H1 (cell line): Measurements from ENCODE around the gene SLC27A6. TPM values are rescaled to one million over a fixed set of nuclear protein-coding genes. Genes with fewer than 3 reads are reported as not detected.

Source experiments
- CTCF ChIA-PET: fragments of 300-600 bp; sonication (Branson Sonifier 250); formaldehyde crosslinking; loops from one replicate; lab custom pipeline; 2021; ENCODE audit not compliant: partially characterized antibody; lab: Charles Lee
- POLR2A ChIA-PET: fragments of 300-600 bp; sonication (Branson Sonifier 250); formaldehyde crosslinking; loops from one replicate; lab custom pipeline; 2021; ENCODE audit warnings: inconsistent platforms; ENCODE audit not compliant: partially characterized antibody; lab: Charles Lee
- DNase-seq, 2 experiments: peaks; one replicate each; pipeline versions ENCODE4 v3.0.0 to v3.0.0-alpha.2; 2010 to 2022; ENCODE audit warnings: low spot score in 2 of 2, low read depth in 1 of 2, mixed read lengths in 1 of 2
- FAIRE-seq: peaks from 2 replicates; lab custom pipeline; 2011; peaks lifted over from hg19 to GRCh38; lab: Jason Lieb, UNC
- H2AFZ ChIP-seq: 2 replicates; pipeline ENCODE4 v1.8.1; 2012; ENCODE audit warnings: low read length, inconsistent platforms
- H2AK5ac ChIP-seq: 2 replicates; pipeline ENCODE4 v1.6.1; 2013; ENCODE audit warnings: low read depth, low read length
- H2BK120ac ChIP-seq: replicated peaks from 2 replicates; pipeline ENCODE3; 2013; ENCODE audit warnings: low read depth, low read length, inconsistent platforms
- H2BK12ac ChIP-seq: 2 replicates; pipeline ENCODE4 v1.6.1; 2013; ENCODE audit warnings: low read depth, low read length
- H2BK15ac ChIP-seq: 2 replicates; pipeline ENCODE4 v1.6.1; 2013; ENCODE audit warnings: low read length
- H2BK20ac ChIP-seq: 2 replicates; pipeline ENCODE4 v1.6.1; 2013; ENCODE audit warnings: low read length
- H2BK5ac ChIP-seq: 2 replicates; pipeline ENCODE4 v1.6.1; 2013; ENCODE audit warnings: low read depth, low read length
- H3K14ac ChIP-seq: 2 replicates; pipeline ENCODE4 v1.6.1; 2013; ENCODE audit warnings: inconsistent platforms; ENCODE audit not compliant: insufficient read length
- H3K18ac ChIP-seq: 2 replicates; pipeline ENCODE4 v1.6.1; 2013; ENCODE audit warnings: low read length; ENCODE audit errors: extremely low read depth
- H3K23ac ChIP-seq: 2 replicates; pipeline ENCODE4 v1.6.1; 2013; ENCODE audit warnings: inconsistent platforms; ENCODE audit not compliant: insufficient read length
- H3K23me2 ChIP-seq: 2 replicates; pipeline ENCODE4 v1.6.1; 2013; ENCODE audit warnings: low read depth, low read length
- H3K27ac ChIP-seq: 2 replicates; pipeline ENCODE4 v1.6.1; 2011; ENCODE audit warnings: low read depth, low read length, inconsistent platforms
- H3K27me3 ChIP-seq, 4 experiments: replicated peaks in 1 of 4; 1 replicate in 1 of 4; 2 replicates in 3 of 4; pipeline versions ENCODE4 v1.6.1 to v1.8.1; 2011 to 2013; ENCODE audit warnings: low read length in 3 of 4, mild to moderate bottlenecking in 3 of 4, inconsistent platforms in 2 of 4, mixed read lengths in 2 of 4, moderate library complexity in 1 of 4; ENCODE audit not compliant: control insufficient read depth in 3 of 4, insufficient read depth in 3 of 4; ENCODE audit errors: extremely low read depth in 1 of 4
- H3K36me3 ChIP-seq, 4 experiments: 2 replicates each; pipeline versions ENCODE4 v1.6.1 to v1.8.1; 2011 to 2013; ENCODE audit warnings: mild to moderate bottlenecking in 4 of 4, low read length in 3 of 4, moderate library complexity in 2 of 4, control low read depth in 1 of 4, inconsistent platforms in 1 of 4; ENCODE audit not compliant: insufficient read depth in 4 of 4, control insufficient read depth in 2 of 4
- H3K4ac ChIP-seq: replicated peaks from 2 replicates; pipeline ENCODE3; 2013; ENCODE audit warnings: low read length, low read depth, mixed read lengths, inconsistent platforms; ENCODE audit not compliant: insufficient read length
- H3K4me1 ChIP-seq, 4 experiments: replicated peaks in 1 of 4; 1 replicate in 1 of 4; 2 replicates in 3 of 4; pipeline versions ENCODE4 v1.6.1 to v1.8.1; 2011 to 2013; ENCODE audit warnings: low read length in 3 of 4, inconsistent platforms in 2 of 4, mixed read lengths in 1 of 4; ENCODE audit not compliant: insufficient read depth in 4 of 4, control insufficient read depth in 3 of 4
- H3K4me2 ChIP-seq, 2 experiments: 2 replicates each; pipeline versions ENCODE4 v1.6.1 to v1.8.1; 2011 to 2013; ENCODE audit warnings: low read depth in 2 of 2, low read length in 2 of 2, control low read depth in 1 of 2, inconsistent platforms in 1 of 2, mild to moderate bottlenecking in 1 of 2; ENCODE audit not compliant: insufficient read depth in 1 of 2
- H3K4me3 ChIP-seq, 4 experiments: fragments of 200-600, 300-600 bp in 1 of 4; sonication (generic), shearing (Covaris generic), sonication (Bioruptor Twin) in 1 of 4; 2 replicates each; pipeline versions ENCODE4 v1.5.1 to v1.8.1; 2011 to 2016; ENCODE audit warnings: low read length in 4 of 4, low read depth in 3 of 4, control low read depth in 2 of 4, inconsistent platforms in 2 of 4, mild to moderate bottlenecking in 2 of 4, mixed read lengths in 1 of 4, moderate library complexity in 1 of 4; ENCODE audit not compliant: insufficient read depth in 2 of 4; ENCODE audit errors: extremely low read depth in 1 of 4
- H3K56ac ChIP-seq: replicated peaks from 2 replicates; pipeline ENCODE3; 2013; ENCODE audit warnings: low read depth, mild to moderate bottlenecking, mixed read lengths, low read length, inconsistent platforms; ENCODE audit not compliant: insufficient read length
- H3K79me1 ChIP-seq: 2 replicates; pipeline ENCODE4 v1.6.1; 2013; ENCODE audit warnings: low read depth, low read length, control low read depth
- H3K79me2 ChIP-seq, 2 experiments: 2 replicates each; pipeline versions ENCODE4 v1.6.1 to v1.8.1; 2012 to 2013; ENCODE audit warnings: low read length in 2 of 2, mild to moderate bottlenecking in 2 of 2, inconsistent platforms in 1 of 2; ENCODE audit not compliant: insufficient read depth in 2 of 2, control insufficient read depth in 1 of 2
- H3K9ac ChIP-seq, 4 experiments: replicated peaks in 1 of 4; 1 replicate in 1 of 4; 2 replicates in 3 of 4; pipeline versions ENCODE4 v1.6.1 to v1.8.1; 2011 to 2013; ENCODE audit warnings: low read depth in 3 of 4, low read length in 3 of 4, control low read depth in 2 of 4, mild to moderate bottlenecking in 2 of 4, moderate library complexity in 2 of 4, inconsistent platforms in 1 of 4; ENCODE audit errors: extremely low read depth in 1 of 4
- H3K9me3 ChIP-seq, 2 experiments: 2 replicates each; pipeline versions ENCODE4 v1.6.1 to v1.8.1; 2012 to 2013; ENCODE audit warnings: mild to moderate bottlenecking in 2 of 2, moderate library complexity in 2 of 2, control low read depth in 1 of 2, inconsistent platforms in 1 of 2, low read depth in 1 of 2, low read length in 1 of 2, mixed read lengths in 1 of 2; ENCODE audit not compliant: insufficient read depth in 2 of 2
- H4K20me1 ChIP-seq, 2 experiments: replicated peaks in 1 of 2; 2 replicates each; pipeline versions ENCODE3 to v1.8.1; 2011 to 2013; ENCODE audit warnings: inconsistent platforms in 2 of 2, low read length in 2 of 2, mild to moderate bottlenecking in 1 of 2; ENCODE audit not compliant: insufficient read depth in 2 of 2, control insufficient read depth in 1 of 2
- H4K5ac ChIP-seq: 2 replicates; pipeline ENCODE4 v1.6.1; 2013; ENCODE audit warnings: low read length, low read depth, mixed read lengths, inconsistent platforms; ENCODE audit not compliant: insufficient read length
- H4K8ac ChIP-seq: 2 replicates; pipeline ENCODE4 v1.8.0; 2013; ENCODE audit warnings: mild to moderate bottlenecking, moderate library complexity, low read length, inconsistent platforms; ENCODE audit not compliant: insufficient read depth; ENCODE audit errors: extremely low read depth
- H4K91ac ChIP-seq: replicated peaks from 2 replicates; pipeline ENCODE3; 2013; ENCODE audit warnings: low read length, mixed read lengths, inconsistent platforms; ENCODE audit not compliant: insufficient read length
- CBX5 ChIP-seq: fragments of 300-800, 300-1000 bp; sonication (generic); IDR thresholded peaks from 2 replicates; pipeline ENCODE4 v1.7.1; 2016; ENCODE audit warnings: antibody characterized with exemption, low read length, low read depth
- CREB1 ChIP-seq: IDR thresholded peaks from 2 replicates; pipeline ENCODE4 v1.6.1; 2012; ENCODE audit warnings: inconsistent platforms
- EGR1 ChIP-seq: IDR thresholded peaks from 2 replicates; pipeline ENCODE4 v1.6.1; 2011; ENCODE audit warnings: low read depth, low read length, borderline replicate concordance
- EP300 ChIP-seq, 2 experiments: IDR thresholded peaks; 1 replicate in 1 of 2; 2 replicates in 1 of 2; pipeline ENCODE4 v1.6.1; 2011 to 2012; ENCODE audit warnings: low read depth in 2 of 2, low read length in 2 of 2, mild to moderate bottlenecking in 2 of 2, borderline replicate concordance in 1 of 2, inconsistent platforms in 1 of 2, moderate library complexity in 1 of 2
- HDAC6 ChIP-seq: IDR thresholded peaks from one replicate; pipeline ENCODE4 v1.7.1; 2012; ENCODE audit warnings: low read depth, mild to moderate bottlenecking, inconsistent platforms, low read length, moderate library complexity
- JUND ChIP-seq: IDR thresholded peaks from 2 replicates; pipeline ENCODE4 v1.6.1; 2011; ENCODE audit warnings: mild to moderate bottlenecking, improper control_type of control experiment, low read length
- KDM4A ChIP-seq: IDR thresholded peaks from one replicate; pipeline ENCODE4 v1.7.1; 2012; ENCODE audit warnings: low read depth, mild to moderate bottlenecking, moderate library complexity, low read length, inconsistent platforms; ENCODE audit not compliant: severe bottlenecking
- KDM5A ChIP-seq: fragments of 200-600 bp; IDR thresholded peaks from 2 replicates; pipeline ENCODE4 v1.7.1; 2012; ENCODE audit warnings: mild to moderate bottlenecking, low read length, inconsistent platforms, mixed read lengths
- NANOG ChIP-seq: IDR thresholded peaks from 2 replicates; pipeline ENCODE4 v1.6.1; 2011; ENCODE audit warnings: low read length, low read depth, mild to moderate bottlenecking, inconsistent platforms; ENCODE audit not compliant: insufficient read depth, poor library complexity, severe bottlenecking
- POU5F1 ChIP-seq: IDR thresholded peaks from 2 replicates; pipeline ENCODE4 v1.6.1; 2011; ENCODE audit warnings: low read depth, mild to moderate bottlenecking, low read length, moderate library complexity
- RBBP5 ChIP-seq: IDR thresholded peaks from 2 replicates; pipeline ENCODE4 v1.7.1; 2012; ENCODE audit warnings: low read depth, mild to moderate bottlenecking, inconsistent platforms, low read length, moderate library complexity, borderline replicate concordance
- RFX5 ChIP-seq: IDR thresholded peaks from 2 replicates; pipeline ENCODE4 v1.6.1; 2011; ENCODE audit warnings: low read depth, low read length, improper control_type of control experiment, borderline replicate concordance
- SP1 ChIP-seq: IDR thresholded peaks from 2 replicates; pipeline ENCODE4 v1.6.1; 2011; ENCODE audit warnings: low read depth, low read length
- WGBS, 2 experiments: shearing (Covaris generic) in 1 of 2; methylation state at CpG; one replicate each; pipeline versions ENCODE4 v1.1.6 to v1.1.7; 2013 to 2015; ENCODE audit warnings: low lambda C conversion rate in 2 of 2, mixed read lengths in 2 of 2, inconsistent platforms in 1 of 2, low coverage in 1 of 2, missing lambda C conversion rate in 1 of 2; ENCODE audit not compliant: insufficient replicate concordance in 2 of 2, insufficient coverage in 1 of 2, insufficient read length in 1 of 2; ENCODE audit errors: extremely low coverage in 1 of 2, missing lambda C conversion rate in 1 of 2; 5-methylcytosine and 5-hydroxymethylcytosine counted together
- polyA plus RNA-seq, 7 experiments: library from polyadenylated mRNA; depleted of rRNA in 3 of 7; stranded (reverse) in 5 of 7; unstranded in 2 of 7; fragments of >200 nt in 5 of 7; fragments of 200-250 nt in 2 of 7; gene quantifications; 1 replicate in 5 of 7; 2 replicates in 1 of 7; 4 replicates in 1 of 7; pipeline versions ENCODE4 v1.2.1 to v1.2.3, GENCODE V29; 2011 to 2013; ENCODE audit warnings: missing spikeins in 2 of 7, mixed read lengths in 2 of 7
- total RNA-seq: library from RNA; stranded (reverse); fragmentation: NEBNext Ultra II Directional; extraction: Animal tissue kit (Norgen Biotek cat#: 25700); gene quantifications from 2 replicates; pipeline ENCODE4 v1.2.1, GENCODE V29; 2021
- TF ChIP-seq, protein P1 (sequence below): IDR thresholded peaks from 2 replicates; pipeline ENCODE4 v1.6.1; 2011; ENCODE audit warnings: low read length, improper control_type of control experiment

The SLC27A6 gene
- total and polyA plus RNA-seq, 2 of the 8 experiments (the other 6 are each of a cell fraction or from before 2014, with no cell fraction given) = 4.0 to 4.7 TPM

DNA sequence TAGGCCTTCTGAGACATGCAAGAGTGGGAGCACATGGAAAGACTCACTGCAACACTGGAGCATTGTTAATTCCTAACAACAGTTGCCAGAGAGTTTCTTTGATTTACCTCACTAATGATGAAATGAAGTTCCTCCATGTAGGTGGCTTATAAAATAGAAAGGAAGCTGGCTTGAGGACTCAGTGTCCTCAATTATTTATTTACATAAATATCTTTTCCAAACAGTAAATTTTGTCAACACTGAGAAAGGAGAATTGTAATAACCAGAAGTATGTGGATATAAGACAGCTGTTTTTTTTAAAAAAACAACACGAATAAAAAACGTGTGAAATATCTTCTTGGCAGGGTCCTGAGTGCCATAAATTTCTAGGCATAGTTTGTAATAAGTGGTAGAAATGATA lies 9.1 kb upstream of the SLC27A6 start:
- Histone ChIP-seq H2BK120ac (no peak overlapping the region), H4K20me1 (no peaks in the 10 kb centered on the region), H3K27ac (no peak overlapping the region), H3K56ac (no peak overlapping the region), H3K14ac (no peak overlapping the region), H2AFZ (no peak overlapping the region), H2BK5ac (no peak overlapping the region), H3K27me3 (no peaks in the 10 kb centered on the region), H3K4me3 (no peak overlapping the region), H3K9me3 (no peaks in the 10 kb centered on the region), H3K18ac (no peak overlapping the region), H2AK5ac (no peak overlapping the region), H3K79me1 (no peaks in the 10 kb centered on the region), H3K23me2 (no peaks in the 10 kb centered on the region), H3K79me2 (no peaks in the 10 kb centered on the region), H3K4me1 (no peaks in the 10 kb centered on the region), H3K9ac (no peak overlapping the region), H2BK20ac (no peak overlapping the region), H2BK15ac (no peak overlapping the region), H3K4me2 (no peak overlapping the region), H2BK12ac (no peak overlapping the region), H4K5ac (no peak overlapping the region), H4K91ac (no peak overlapping the region), H3K23ac (no peak overlapping the region), H3K4ac (no peak overlapping the region), H4K8ac (no peak overlapping the region), H3K36me3 (no peaks in the 10 kb centered on the region)
- CTCF ChIA-PET = no interaction called here
- POLR2A ChIA-PET = no interaction called here
- no peak for FAIRE-seq
- no peak for DNase-seq
- WGBS, 2 experiments = 98% methylated on average over 2 of the region's 2 CpGs; no CpG with 5 or more reads in 1 of the 2 experiments
- TF ChIP-seq NANOG = no peak
- TF ChIP-seq, protein P1, sequence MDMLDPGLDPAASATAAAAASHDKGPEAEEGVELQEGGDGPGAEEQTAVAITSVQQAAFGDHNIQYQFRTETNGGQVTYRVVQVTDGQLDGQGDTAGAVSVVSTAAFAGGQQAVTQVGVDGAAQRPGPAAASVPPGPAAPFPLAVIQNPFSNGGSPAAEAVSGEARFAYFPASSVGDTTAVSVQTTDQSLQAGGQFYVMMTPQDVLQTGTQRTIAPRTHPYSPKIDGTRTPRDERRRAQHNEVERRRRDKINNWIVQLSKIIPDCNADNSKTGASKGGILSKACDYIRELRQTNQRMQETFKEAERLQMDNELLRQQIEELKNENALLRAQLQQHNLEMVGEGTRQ = no peak
- no peak for TF ChIP-seq EP300 (IDR thresholded peaks at IDR 0.05; ENCODE audit: borderline replicate concordance in 1 of 2, low read depth in 2 of 2, low read length in 2 of 2)
- TF ChIP-seq POU5F1 = no peak
- TF ChIP-seq JUND = no peak
- TF ChIP-seq RFX5 = no peak
- TF ChIP-seq SP1 = no peak
- no peak for TF ChIP-seq CBX5
- TF ChIP-seq HDAC6 = no peak
- TF ChIP-seq KDM4A = no peak
- no peak for TF ChIP-seq RBBP5
- no peak for TF ChIP-seq CREB1
- TF ChIP-seq KDM5A = no peak
- no peak for TF ChIP-seq EGR1
